Measurements from ENCODE around the gene DHRSX. TPM values are rescaled to one million over a fixed set of nuclear protein-coding genes. Genes with fewer than 3 reads are reported as not detected.

Gene DHRSX
- total and polyA plus RNA-seq, 2 experiments from 2014 or later, result 15.2 to 30.2 TPM

DNA sequence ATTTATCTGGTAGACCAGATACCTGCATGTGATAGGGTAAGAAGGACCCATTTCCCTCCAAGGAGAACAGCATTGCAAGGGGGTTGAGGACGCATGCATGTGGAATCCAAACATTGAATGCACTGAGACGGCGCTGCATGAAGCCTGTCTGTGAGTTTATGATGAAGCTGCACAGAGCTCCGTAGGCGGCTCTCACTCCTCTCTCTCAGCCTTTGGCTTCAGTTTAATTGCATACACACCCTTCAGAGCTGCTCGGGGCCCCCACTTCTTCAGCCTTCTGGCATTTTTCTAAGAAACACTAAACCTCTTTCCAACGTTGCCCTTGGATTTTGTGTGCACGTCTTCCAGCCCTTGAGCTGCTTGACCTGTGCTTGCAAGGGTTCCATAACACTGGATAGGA, 176.6 kb downstream of the DHRSX start:
- no peaks in the 10 kb centered on the region for H3K9me3 ChIP-seq (ENCODE audit: low read depth)
- in situ Hi-C loops (cut with MboI), result no loop called here
- no peaks in the 10 kb centered on the region for H3K79me2 ChIP-seq (ENCODE audit: insufficient read depth)
- no peaks in the 10 kb centered on the region for H3K4me1 ChIP-seq (ENCODE audit: insufficient read depth)
- H3K27me3 ChIP-seq (replicated peaks; ENCODE audit: insufficient read depth), result no peaks in the 10 kb centered on the region
- no peaks in the 10 kb centered on the region for H3K36me3 ChIP-seq (ENCODE audit: low read depth)
- H3K9me2 ChIP-seq (ENCODE audit: insufficient read depth), result no peaks in the 10 kb centered on the region
- no peak overlapping the region for H3K4me2 ChIP-seq (ENCODE audit: unreplicated experiment)
- 77 to 80% methylated on average over 8 of the region's 8 CpGs for WGBS, 2 experiments (ENCODE audit: low coverage in 1 of 2, low lambda C conversion rate in 2 of 2, missing lambda C conversion rate in 2 of 2)
- H2AFZ ChIP-seq, result no peak overlapping the region
- no peak overlapping the region for H3K4me3 ChIP-seq
- TF ChIP-seq EZH2 (IDR thresholded peaks at IDR 0.05; ENCODE audit: insufficient read depth, poor library complexity, severe bottlenecking), result no peak
- no peak for TF ChIP-seq EZH2phosphoT487 (IDR thresholded peaks at IDR 0.05; ENCODE audit: insufficient read depth, low read depth)
- no peak overlapping the region for H3K27ac ChIP-seq
- no peaks in the 10 kb centered on the region for H4K20me1 ChIP-seq (ENCODE audit: insufficient read depth)
- DNase-seq, result no peak
- no peaks in the 10 kb centered on the region for H3F3A ChIP-seq (ENCODE audit: insufficient read depth)
- H3K9ac ChIP-seq, result no peak overlapping the region

DNA sequence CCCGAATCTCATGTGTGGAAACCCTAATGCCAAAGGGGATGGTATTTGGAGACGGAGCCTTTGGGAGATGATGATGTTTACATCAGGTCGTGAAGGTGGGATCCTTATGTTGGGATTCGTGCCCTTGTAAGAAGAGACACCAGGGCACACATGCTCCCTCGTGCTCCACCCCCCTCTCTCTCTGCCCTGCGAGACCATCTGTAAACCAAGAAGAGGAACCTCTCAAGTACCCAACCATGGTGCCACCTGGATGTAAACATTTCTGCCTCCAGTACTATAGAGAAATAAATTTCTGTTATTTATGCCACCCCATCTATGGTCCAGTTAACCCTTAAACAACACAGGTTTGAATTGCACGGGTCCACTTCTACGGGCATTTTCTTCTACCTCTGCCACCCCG, 179.4 kb downstream of the DHRSX start:
- no peaks in the 10 kb centered on the region for H3F3A ChIP-seq (ENCODE audit: insufficient read depth)
- no peaks in the 10 kb centered on the region for H3K4me1 ChIP-seq (ENCODE audit: insufficient read depth)
- no peak overlapping the region for H3K4me3 ChIP-seq
- no peaks in the 10 kb centered on the region for H3K9me3 ChIP-seq (ENCODE audit: low read depth)
- no peak overlapping the region for H2AFZ ChIP-seq
- no peak overlapping the region for H3K27ac ChIP-seq
- TF ChIP-seq EZH2phosphoT487 (IDR thresholded peaks at IDR 0.05; ENCODE audit: insufficient read depth, low read depth) (no peak), EZH2 (IDR thresholded peaks at IDR 0.05; ENCODE audit: insufficient read depth, poor library complexity, severe bottlenecking) (no peak)
- H4K20me1 ChIP-seq (ENCODE audit: insufficient read depth), result no peaks in the 10 kb centered on the region
- in situ Hi-C loops (cut with MboI), result no loop called here
- no peaks in the 10 kb centered on the region for H3K27me3 ChIP-seq (replicated peaks; ENCODE audit: insufficient read depth)
- H3K79me2 ChIP-seq (ENCODE audit: insufficient read depth), result no peaks in the 10 kb centered on the region
- no peak overlapping the region for H3K9ac ChIP-seq
- H3K36me3 ChIP-seq (ENCODE audit: low read depth), result no peaks in the 10 kb centered on the region
- H3K4me2 ChIP-seq (ENCODE audit: unreplicated experiment), result no peak overlapping the region
- WGBS, 2 experiments (ENCODE audit: low coverage in 1 of 2, low lambda C conversion rate in 2 of 2, missing lambda C conversion rate in 2 of 2), result 93% methylated on average over 9 of the region's 9 CpGs
- no peak for DNase-seq
- no peaks in the 10 kb centered on the region for H3K9me2 ChIP-seq (ENCODE audit: insufficient read depth)

GRCh38 chrX:2320580-2321327, 180.0 kb downstream of the DHRSX start:
- Histone ChIP-seq H3K9me3 (ENCODE audit: low read depth) (no peaks in the 10 kb centered on the region), H3F3A (ENCODE audit: insufficient read depth) (no peaks in the 10 kb centered on the region), H2AFZ (no peak overlapping the region), H3K4me3 (no peak overlapping the region), H3K36me3 (ENCODE audit: low read depth) (no peaks in the 10 kb centered on the region), H3K27me3 (replicated peaks; ENCODE audit: insufficient read depth) (no peaks in the 10 kb centered on the region), H4K20me1 (ENCODE audit: insufficient read depth) (no peaks in the 10 kb centered on the region), H3K9me2 (ENCODE audit: insufficient read depth) (no peaks in the 10 kb centered on the region), H3K4me2 (ENCODE audit: unreplicated experiment) (no peak overlapping the region), H3K9ac (no peak overlapping the region), H3K79me2 (ENCODE audit: insufficient read depth) (no peaks in the 10 kb centered on the region), H3K4me1 (ENCODE audit: insufficient read depth) (no peaks in the 10 kb centered on the region), H3K27ac (no peak overlapping the region)
- no peak for TF ChIP-seq EZH2phosphoT487 (IDR thresholded peaks at IDR 0.05; ENCODE audit: insufficient read depth, low read depth)
- TF ChIP-seq EZH2 (IDR thresholded peaks at IDR 0.05; ENCODE audit: insufficient read depth, poor library complexity, severe bottlenecking), result no peak
- WGBS, 2 experiments (ENCODE audit: low coverage in 1 of 2, low lambda C conversion rate in 2 of 2, missing lambda C conversion rate in 2 of 2), result 47 to 51% methylated on average over 20 of the region's 20 CpGs
- peak; percentile 58 for DNase-seq
- in situ Hi-C loops (cut with MboI), result no loop called here

GRCh38 chrX:2320089-2320488, 180.7 kb downstream of the DHRSX start:
- TF ChIP-seq EZH2 (IDR thresholded peaks at IDR 0.05; ENCODE audit: insufficient read depth, poor library complexity, severe bottlenecking) (no peak), EZH2phosphoT487 (IDR thresholded peaks at IDR 0.05; ENCODE audit: insufficient read depth, low read depth) (no peak)
- 93 to 99% methylated on average over 6 of the region's 7 CpGs for WGBS, 2 experiments (ENCODE audit: low coverage in 1 of 2, low lambda C conversion rate in 2 of 2, missing lambda C conversion rate in 2 of 2)
- no peak for DNase-seq
- Histone ChIP-seq H4K20me1 (ENCODE audit: insufficient read depth) (no peaks in the 10 kb centered on the region), H3K4me2 (ENCODE audit: unreplicated experiment) (no peak overlapping the region), H3K27me3 (replicated peaks; ENCODE audit: insufficient read depth) (no peaks in the 10 kb centered on the region), H3K9me2 (ENCODE audit: insufficient read depth) (no peaks in the 10 kb centered on the region), H3K4me1 (ENCODE audit: insufficient read depth) (no peaks in the 10 kb centered on the region), H3K27ac (no peak overlapping the region), H3K9me3 (ENCODE audit: low read depth) (no peaks in the 10 kb centered on the region), H3K79me2 (ENCODE audit: insufficient read depth) (no peaks in the 10 kb centered on the region), H2AFZ (no peak overlapping the region), H3K36me3 (ENCODE audit: low read depth) (no peaks in the 10 kb centered on the region), H3K4me3 (no peak overlapping the region), H3F3A (ENCODE audit: insufficient read depth) (no peaks in the 10 kb centered on the region), H3K9ac (no peak overlapping the region)
- in situ Hi-C loops (cut with MboI), result no loop called here

All from GM23248 (cell line).